GM12891 (cell line): ENCODE data around the gene MYO7A.

Source experiments
- DNase-seq: peaks from one replicate; pipeline ENCODE4 v3.0.0; 2011; ENCODE audit warnings: low spot score; ENCODE audit not compliant: insufficient read length
- FAIRE-seq: peaks from 2 replicates; lab custom pipeline; 2011; peaks lifted over from hg19 to GRCh38; lab: Jason Lieb, UNC
- PAX5 ChIP-seq: IDR thresholded peaks from 2 replicates; pipeline ENCODE4 v1.6.1; 2011; ENCODE audit warnings: low read length, moderate library complexity, mild to moderate bottlenecking; ENCODE audit not compliant: insufficient read depth, severe bottlenecking
- POLR2A ChIP-seq: IDR thresholded peaks from 2 replicates; pipeline ENCODE4 v1.6.1; 2011; ENCODE audit warnings: low read depth, low read length, control low read depth
- POLR2AphosphoS5 ChIP-seq: IDR thresholded peaks from 2 replicates; pipeline ENCODE4 v1.6.1; 2011; ENCODE audit warnings: low read depth, low read length, control low read depth
- POU2F2 ChIP-seq: IDR thresholded peaks from 2 replicates; pipeline ENCODE4 v1.6.1; 2011; ENCODE audit warnings: low read depth, mild to moderate bottlenecking, control low read depth, low read length, moderate library complexity
- SPI1 ChIP-seq: IDR thresholded peaks from 2 replicates; pipeline ENCODE4 v1.6.1; 2011; ENCODE audit warnings: low read depth, low read length, control low read depth
- TAF1 ChIP-seq: IDR thresholded peaks from 2 replicates; pipeline ENCODE4 v1.6.1; 2011; ENCODE audit warnings: low read depth, low read length, control low read depth

Gene MYO7A

DNA sequence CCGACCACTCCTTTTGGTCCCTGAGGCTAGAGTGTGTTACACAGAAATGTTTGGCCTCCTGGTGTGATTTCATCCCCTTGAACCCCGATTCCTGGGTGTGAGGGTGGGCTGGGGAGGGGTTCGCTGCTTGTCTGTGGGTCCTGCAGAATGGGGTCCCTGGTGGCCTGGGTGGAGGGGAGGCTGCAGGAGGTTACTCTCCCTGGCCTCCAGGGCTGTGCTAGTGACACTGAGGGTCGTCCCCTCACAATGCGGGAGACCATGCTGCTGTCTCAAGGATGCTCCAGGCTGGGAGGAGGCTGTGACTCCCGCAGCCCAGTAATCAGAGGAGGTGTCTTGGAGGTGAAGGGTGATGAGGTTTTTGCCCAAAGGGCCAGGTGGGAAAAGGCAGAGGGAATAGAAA is 42.4 kb upstream of the MYO7A start:
- FAIRE-seq (no peak), DNase-seq (no peak)
- TF ChIP-seq TAF1 (no peak), POLR2A (no peak), SPI1 (no peak), POU2F2 (no peak), PAX5 (no peak), POLR2AphosphoS5 (no peak)

GRCh38 chr11:77086521-77087472 is 41.2 kb upstream of the MYO7A start:
- no peak for FAIRE-seq

GRCh38 chr11:77087723-77088225 is 40.3 kb upstream of the MYO7A start:
- DNase-seq (no peak), FAIRE-seq (no peak)
- no peak for TF ChIP-seq POU2F2

More at GRCh38 chr11:77086521-77087472, 41.2 kb upstream of the MYO7A start:
- DNase-seq, result no peak
- TF ChIP-seq TAF1 (no peak), POU2F2 (no peak), PAX5 (no peak), POLR2A (no peak), POLR2AphosphoS5 (no peak), SPI1 (no peak)

GRCh38 chr11:77088236-77089003 is 39.6 kb upstream of the MYO7A start:
- DNase-seq (no peak), FAIRE-seq (no peak)
- TF ChIP-seq SPI1 (no peak), POLR2A (no peak), POU2F2 (no peak), POLR2AphosphoS5 (no peak), PAX5 (no peak), TAF1 (no peak)

DNA sequence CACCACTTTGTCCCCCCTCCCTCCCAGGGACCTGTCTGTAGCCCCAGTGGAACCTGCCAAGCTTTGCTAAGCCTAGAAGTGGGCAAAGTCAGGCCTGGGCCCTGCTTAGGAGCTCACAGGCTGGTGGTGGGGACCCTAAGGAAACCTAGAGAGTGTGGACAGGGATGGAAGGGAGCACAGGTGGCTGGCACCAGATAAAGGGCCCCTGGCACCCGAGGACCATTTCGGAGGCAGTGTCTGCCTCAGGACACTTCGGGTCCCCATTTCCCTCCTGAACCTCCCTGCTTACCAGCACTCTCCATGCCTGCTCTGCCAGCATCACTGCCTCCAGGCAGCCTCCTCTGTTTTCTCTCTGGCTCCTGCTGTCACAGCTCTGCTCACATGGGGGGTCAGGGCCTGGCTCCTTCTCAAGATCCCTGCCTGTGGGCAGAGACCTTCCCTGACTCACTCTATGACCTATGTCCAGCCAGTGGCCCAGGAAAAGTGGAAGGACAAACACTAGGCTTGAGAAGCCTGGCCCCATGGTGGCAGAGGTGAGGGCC is 39.0 kb upstream of the MYO7A start:
- DNase-seq (no peak), FAIRE-seq (no peak)
- TF ChIP-seq POLR2AphosphoS5, result no peak
- no peak for TF ChIP-seq POU2F2
- no peak for TF ChIP-seq TAF1
- TF ChIP-seq SPI1, result no peak
- no peak for TF ChIP-seq PAX5
- TF ChIP-seq POLR2A, result no peak

- no peak for DNase-seq
Observed at GRCh38 chr11:77090046-77090372, 38.0 kb upstream of the MYO7A start.

DNA sequence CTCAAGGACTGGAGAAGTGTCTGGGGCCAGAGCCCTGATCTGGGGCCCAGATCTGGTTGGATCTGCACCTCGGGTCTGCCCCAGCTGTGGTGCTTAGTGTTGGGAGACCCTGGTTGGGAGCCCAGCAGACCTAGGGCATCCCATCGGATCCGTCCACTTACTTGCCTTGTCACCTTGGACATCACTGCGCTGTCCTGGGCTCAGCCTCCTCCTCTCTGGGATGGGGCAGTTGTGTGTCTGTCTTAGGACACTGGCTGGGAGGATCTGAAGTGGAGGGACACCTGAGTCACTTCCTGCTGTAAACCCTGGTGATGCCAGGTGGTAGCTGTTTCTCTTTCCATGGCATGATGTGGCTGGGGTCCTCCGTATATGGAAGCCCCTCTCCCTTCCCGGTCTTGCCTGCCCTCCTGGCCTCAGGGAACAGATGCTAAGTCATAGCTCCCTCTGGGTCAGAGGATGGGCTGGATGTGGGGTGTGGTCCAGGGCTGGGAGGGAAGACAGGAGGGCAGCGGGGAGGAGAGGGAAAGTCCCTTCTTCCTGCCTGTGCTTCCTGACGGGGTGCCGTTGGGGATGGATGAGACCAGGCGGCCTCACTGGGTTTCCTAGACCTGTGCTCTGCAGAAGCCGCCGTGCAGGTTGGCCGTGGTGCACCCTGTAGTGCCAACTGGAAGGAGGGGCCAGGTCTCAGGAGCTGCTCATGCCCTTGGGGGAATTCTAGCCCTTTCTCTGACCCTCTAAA is 37.5 kb upstream of the MYO7A start:
- no peak for DNase-seq
- TF ChIP-seq POU2F2 (no peak), TAF1 (no peak), SPI1 (no peak), POLR2AphosphoS5 (no peak), POLR2A (no peak), PAX5 (no peak)
- FAIRE-seq, result no peak

More at GRCh38 chr11:77090046-77090372, 38.0 kb upstream of the MYO7A start:
- no peak for FAIRE-seq
- TF ChIP-seq PAX5 (no peak), POLR2A (no peak), TAF1 (no peak), POLR2AphosphoS5 (no peak), SPI1 (no peak), POU2F2 (no peak)

- DNase-seq, result peak; percentile 94
- TF ChIP-seq TAF1, result no peak
- peak; percentile 48; the same call in 1 of the 2 replicates for TF ChIP-seq POU2F2
- peak; percentile 98 for FAIRE-seq
Observed at GRCh38 chr11:77091146-77091940, 36.7 kb upstream of the MYO7A start.

- FAIRE-seq (no peak), DNase-seq (no peak)
- no peak for TF ChIP-seq POLR2A
Observed at GRCh38 chr11:77092382-77092781, 35.7 kb upstream of the MYO7A start.
